HEK293 (cell line): Measurements from ENCODE around the gene PHC3.
"Not testable (repeated sequence)": the region's sequence is repeated elsewhere in the genome, so short reads cannot be mapped to it uniquely, and the experiment has no call there.

ENCODE experiments used
- CTCF ChIA-PET: fragments of 350-600 bp; formaldehyde crosslinking; extraction: SDS; loops from one replicate; lab custom pipeline; 2021; ENCODE audit warnings: antibody characterized with exemption; lab: Yijun Ruan, JAX
- POLR2A ChIA-PET: fragments of 300-600 bp; formaldehyde crosslinking; extraction: SDS; loops from one replicate; lab custom pipeline; 2020; ENCODE audit warnings: antibody characterized with exemption, inconsistent platforms; lab: Yijun Ruan, JAX
- H3K27ac ChIP-seq: fragments of 200-500 bp; sonication (Bioruptor generic); 2 replicates; pipeline ENCODE4 v1.5.1; 2014; ENCODE audit warnings: low read depth, low read length, control low read depth, inconsistent platforms; ENCODE audit errors: extremely low read depth
- H3K36me3 ChIP-seq, 2 experiments: fragments of 200-500 bp in 1 of 2; sonication (Bioruptor generic) in 1 of 2; 1 replicate in 1 of 2; 2 replicates in 1 of 2; pipeline ENCODE4 v1.5.1; 2014 to 2017; ENCODE audit warnings: inconsistent platforms in 2 of 2, low read length in 2 of 2; ENCODE audit not compliant: control insufficient read depth in 2 of 2, insufficient read depth in 1 of 2
- H3K4me1 ChIP-seq: fragments of 200-500 bp; sonication (Bioruptor generic); 2 replicates; pipeline ENCODE4 v1.5.1; 2014; ENCODE audit warnings: mild to moderate bottlenecking, low read length, inconsistent platforms; ENCODE audit not compliant: control insufficient read depth, insufficient read depth
- H3K4me3 ChIP-seq: 2 replicates; pipeline ENCODE4 v1.5.1; 2011; ENCODE audit warnings: low read depth, mild to moderate bottlenecking, control low read depth, low read length, moderate library complexity
- H3K9me3 ChIP-seq: fragments of 200-500 bp; sonication (Bioruptor generic); 2 replicates; pipeline ENCODE4 v1.5.1; 2014; ENCODE audit warnings: low read depth, low read length, inconsistent platforms; ENCODE audit not compliant: control insufficient read depth, insufficient read depth
- KLF1 ChIP-seq: fragments of 450-650 bp; formaldehyde crosslinking; IDR thresholded peaks from 2 replicates; pipeline ENCODE4 v1.5.1; 2016; ENCODE audit warnings: missing biosample characterization, missing genetic modification characterization
- OSR2 ChIP-seq: fragments of 450-650 bp; formaldehyde crosslinking; IDR thresholded peaks from 2 replicates; pipeline ENCODE4 v1.5.1; 2016; ENCODE audit warnings: missing biosample characterization, missing genetic modification characterization
- REPIN1 ChIP-seq: fragments of 450-650 bp; formaldehyde crosslinking; IDR thresholded peaks from 2 replicates; pipeline ENCODE4 v1.5.1; 2017; ENCODE audit warnings: missing biosample characterization, missing genetic modification characterization, low read depth
- SALL2 ChIP-seq: fragments of 450-650 bp; formaldehyde crosslinking; IDR thresholded peaks from 2 replicates; pipeline ENCODE4 v1.5.0; 2017; ENCODE audit warnings: missing biosample characterization, mild to moderate bottlenecking, missing genetic modification characterization, borderline replicate concordance
- WT1 ChIP-seq: fragments of 450-650 bp; formaldehyde crosslinking; IDR thresholded peaks from 2 replicates; pipeline ENCODE4 v1.5.1; 2016; ENCODE audit warnings: missing biosample characterization, missing genetic modification characterization
- ZBTB21 ChIP-seq: fragments of 450-650 bp; formaldehyde crosslinking; IDR thresholded peaks from 2 replicates; pipeline ENCODE4 v1.5.1; 2017; ENCODE audit warnings: missing biosample characterization, missing genetic modification characterization
- ZNF157 ChIP-seq: fragments of 450-650 bp; formaldehyde crosslinking; IDR thresholded peaks from 2 replicates; pipeline ENCODE4 v1.5.1; 2016; ENCODE audit warnings: missing biosample characterization, missing genetic modification characterization
- ZNF184 ChIP-seq: fragments of 450-650 bp; IDR thresholded peaks from 2 replicates; pipeline ENCODE4 v1.5.1; 2018; ENCODE audit warnings: missing biosample characterization, mild to moderate bottlenecking, missing genetic modification characterization
- ZNF23 ChIP-seq: fragments of 450-650 bp; formaldehyde crosslinking; IDR thresholded peaks from 2 replicates; pipeline ENCODE4 v1.5.1; 2016; ENCODE audit warnings: missing biosample characterization, missing genetic modification characterization, borderline replicate concordance
- ZNF366 ChIP-seq: fragments of 450-650 bp; formaldehyde crosslinking; conservative IDR thresholded peaks from 2 replicates; pipeline ENCODE4 v1.5.1; 2016; ENCODE audit warnings: missing biosample characterization, missing genetic modification characterization
- ZNF404 ChIP-seq: fragments of 450-650 bp; formaldehyde crosslinking; IDR thresholded peaks from 2 replicates; pipeline ENCODE4 v1.5.1; 2017; ENCODE audit warnings: missing biosample characterization, missing genetic modification characterization
- ZNF416 ChIP-seq: fragments of 450-650 bp; formaldehyde crosslinking; IDR thresholded peaks from 2 replicates; pipeline ENCODE4 v1.5.1; 2016; ENCODE audit warnings: missing biosample characterization, missing genetic modification characterization
- ZNF449 ChIP-seq: fragments of 450-650 bp; formaldehyde crosslinking; IDR thresholded peaks from 2 replicates; pipeline ENCODE4 v1.5.1; 2017; ENCODE audit warnings: missing biosample characterization, mild to moderate bottlenecking, missing genetic modification characterization, moderate library complexity
- ZNF600 ChIP-seq: fragments of 450-650 bp; formaldehyde crosslinking; IDR thresholded peaks from 2 replicates; pipeline ENCODE4 v1.5.1; 2016; ENCODE audit warnings: missing biosample characterization, missing genetic modification characterization
- ZNF654 ChIP-seq: fragments of 450-650 bp; formaldehyde crosslinking; IDR thresholded peaks from 2 replicates; pipeline ENCODE4 v1.5.1; 2016; ENCODE audit warnings: low read depth, missing biosample characterization, missing genetic modification characterization
- TF ChIP-seq, protein P1 (sequence below): fragments of 450-650 bp; formaldehyde crosslinking; IDR thresholded peaks from 2 replicates; pipeline ENCODE4 v1.5.1; 2016; ENCODE audit warnings: missing biosample characterization, missing genetic modification characterization

Gene PHC3

DNA sequence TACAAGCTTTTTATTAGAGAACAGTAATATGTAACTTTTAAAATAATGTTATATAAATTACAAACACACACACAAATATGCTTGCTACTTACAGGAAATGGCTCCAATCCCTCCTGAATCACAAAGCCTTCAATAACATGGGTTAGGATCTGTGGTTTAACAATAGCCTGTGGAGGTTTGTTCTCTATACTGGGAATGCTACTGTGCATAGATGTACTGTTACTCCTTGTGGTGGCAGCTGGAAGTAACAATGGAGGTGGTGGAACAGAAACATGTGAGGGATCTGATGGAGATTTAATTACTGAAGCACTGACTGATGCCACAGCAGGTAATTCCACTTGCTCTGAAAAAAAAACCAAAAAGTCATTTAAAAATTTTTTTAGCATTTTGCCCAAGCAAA lies 64.4 kb downstream of the PHC3 start:
- Histone ChIP-seq H3K27ac (no peak overlapping the region), H3K4me1 (no peaks in the 10 kb centered on the region), H3K36me3 (peaks cover 18 to 68% of the 10 kb centered on the region in 2 experiments), H3K4me3 (no peak overlapping the region), H3K9me3 (no peaks in the 10 kb centered on the region)
- TF ChIP-seq OSR2 (no peak), ZNF600 (tag by site-specific recombination) (0 out of 2 replicates have a peak, but pooled peaks have one; percentile 36)
- ChIA-PET POLR2A (no interaction called here), CTCF (interaction anchor here (0.9 to 1.0 kb wide), 2 partner anchors 25 to 695 kb away, joined by 4 read pairs; no protein-coding TSS in a partner anchor)

DNA sequence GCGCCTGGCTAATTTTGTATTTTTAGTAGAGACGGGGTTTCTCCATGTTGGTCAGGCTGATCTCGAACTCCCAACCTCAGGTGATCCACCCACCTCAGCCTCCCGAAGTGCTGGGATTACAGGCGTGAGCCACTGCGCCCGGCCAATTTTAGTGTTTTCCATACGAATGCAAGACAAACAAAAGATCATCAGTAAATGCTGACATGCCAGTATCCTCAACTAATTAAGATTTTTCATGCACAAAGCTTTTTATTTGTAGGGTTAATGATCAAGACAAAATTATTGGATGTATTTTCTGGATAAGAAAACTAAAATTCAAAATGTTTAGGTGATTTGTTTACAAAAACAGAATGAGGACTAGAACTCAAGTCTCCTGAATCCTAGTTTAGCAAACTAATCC lies 67.4 kb downstream of the PHC3 start:
- H3K27ac ChIP-seq, H3K9me3 ChIP-seq, POLR2A ChIA-PET, CTCF ChIA-PET, H3K4me3 ChIP-seq, H3K4me1 ChIP-seq: not testable (repeated sequence)
- H3K36me3 ChIP-seq: peaks cover 18 to 70% of the 10 kb centered on the region in 2 experiments

DNA sequence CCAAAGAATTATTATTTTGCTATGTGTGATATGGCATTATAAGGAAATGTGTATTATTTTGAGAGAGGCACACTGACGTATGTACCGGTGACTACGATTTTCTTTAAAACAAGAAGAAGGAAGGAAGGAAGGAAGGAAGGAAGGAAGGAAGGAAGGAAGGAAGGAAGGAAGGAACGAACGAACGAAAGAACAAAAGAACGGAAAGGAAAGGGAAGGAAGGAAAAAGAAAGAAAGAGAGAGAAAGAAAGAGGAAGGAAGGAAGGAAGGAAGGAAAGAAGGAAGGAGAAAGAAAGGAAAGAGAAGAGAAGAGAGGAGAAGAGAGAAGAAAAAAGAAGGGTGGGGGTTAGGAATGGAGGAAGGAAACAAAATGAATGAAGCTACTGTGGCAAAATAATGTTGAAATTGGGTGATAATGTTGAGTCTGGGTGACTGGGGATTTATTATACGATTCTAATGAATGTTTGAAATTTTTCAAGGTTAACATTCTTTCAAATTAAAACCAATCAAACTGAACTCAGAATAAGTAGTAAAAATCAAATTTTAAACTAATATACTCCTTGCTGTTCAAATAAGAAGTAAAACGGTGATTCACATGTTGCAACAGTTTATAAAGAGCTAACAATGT lies 70.3 kb downstream of the PHC3 start:
- ChIA-PET CTCF (interaction anchor here (0.8 kb wide), 1 partner anchor 127 kb away, joined by 3 read pairs; no protein-coding TSS in a partner anchor), POLR2A (no interaction called here)
- no peak overlapping the region for H3K4me3 ChIP-seq
- H3K27ac ChIP-seq: no peak overlapping the region
- no peaks in the 10 kb centered on the region for H3K9me3 ChIP-seq
- H3K4me1 ChIP-seq: no peaks in the 10 kb centered on the region
- H3K36me3 ChIP-seq: peaks cover 12 to 61% of the 10 kb centered on the region in 2 experiments
- peak; percentile 98 for TF ChIP-seq ZNF366 (tag by site-specific recombination)
- TF ChIP-seq ZNF404 (tag by site-specific recombination): no peak

GRCh38 chr3:170109579-170110293 lies 71.8 kb downstream of the PHC3 start:
- POLR2A ChIA-PET: no interaction called here
- peaks cover 13 to 53% of the 10 kb centered on the region in 2 experiments for H3K36me3 ChIP-seq

GRCh38 chr3:170108955-170109354 lies 72.6 kb downstream of the PHC3 start:
- POLR2A ChIA-PET: no interaction called here
- H3K27ac ChIP-seq: no peak overlapping the region
- TF ChIP-seq WT1 (tag by site-specific recombination): no peak
- TF ChIP-seq ZBTB21 (tag by site-specific recombination): no peak
- no peak for TF ChIP-seq ZNF23
- no peak for TF ChIP-seq KLF1 (tag by site-specific recombination)
- TF ChIP-seq ZNF654 (tag by site-specific recombination): no peak
- TF ChIP-seq, protein P1, sequence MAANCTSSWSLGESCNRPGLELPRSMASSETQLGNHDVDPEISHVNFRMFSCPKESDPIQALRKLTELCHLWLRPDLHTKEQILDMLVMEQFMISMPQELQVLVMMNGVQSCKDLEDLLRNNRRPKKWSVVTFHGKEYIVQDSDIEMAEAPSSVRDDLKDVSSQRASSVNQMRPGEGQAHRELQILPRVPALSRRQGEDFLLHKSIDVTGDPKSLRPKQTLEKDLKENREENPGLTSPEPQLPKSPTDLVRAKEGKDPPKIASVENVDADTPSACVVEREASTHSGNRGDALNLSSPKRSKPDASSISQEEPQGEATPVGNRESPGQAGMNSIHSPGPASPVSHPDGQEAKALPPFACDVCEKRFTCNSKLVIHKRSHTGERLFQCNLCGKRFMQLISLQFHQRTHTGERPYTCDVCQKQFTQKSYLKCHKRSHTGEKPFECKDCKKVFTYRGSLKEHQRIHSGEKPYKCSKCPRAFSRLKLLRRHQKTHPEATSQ (tag by site-specific recombination): no peak
- no peak for TF ChIP-seq ZNF157 (tag by site-specific recombination)
- TF ChIP-seq ZNF184: no peak

More at GRCh38 chr3:170109579-170110293, 71.8 kb downstream of the PHC3 start:
- TF ChIP-seq ZNF449 (tag by site-specific recombination): no peak
- no peak for TF ChIP-seq ZNF416 (tag by site-specific recombination)
- TF ChIP-seq REPIN1 (tag by site-specific recombination): no peak
- TF ChIP-seq SALL2 (tag by site-specific recombination): no peak
- Histone ChIP-seq H3K4me3 (no peak overlapping the region), H3K9me3 (no peaks in the 10 kb centered on the region), H3K4me1 (no peaks in the 10 kb centered on the region), H3K27ac (no peak overlapping the region)
- CTCF ChIA-PET: interaction anchor here (1.2 kb wide), 1 partner anchor 9 kb away, joined by 3 read pairs; no protein-coding TSS in a partner anchor

More at GRCh38 chr3:170108955-170109354, 72.6 kb downstream of the PHC3 start:
- Histone ChIP-seq H3K4me1 (no peaks in the 10 kb centered on the region), H3K4me3 (no peak overlapping the region), H3K36me3 (peaks cover 14 to 54% of the 10 kb centered on the region in 2 experiments; a peak in 2 of 3 replicates), H3K9me3 (no peaks in the 10 kb centered on the region)
- CTCF ChIA-PET: interaction anchor here (1.2 kb wide), 1 partner anchor 8 kb away, joined by 3 read pairs; no protein-coding TSS in a partner anchor
